Liver (tissue), 9 donors: Measurements from ENCODE around the gene AKT2. TPM values are rescaled to one million over a fixed set of nuclear protein-coding genes. Genes with fewer than 3 reads are reported as not detected.

Experiments
- DNase-seq: peaks from one replicate; pipeline ENCODE4 v3.0.0-alpha.2; 2017; ENCODE audit warnings: low spot score
- H3K27ac ChIP-seq, 2 donors: one replicate each; pipeline ENCODE4 v1.7.0; 2013; ENCODE audit warnings: inconsistent platforms in 2 of 2, low read length in 2 of 2, control low read depth in 1 of 2, low read depth in 1 of 2, mild to moderate bottlenecking in 1 of 2
- H3K27me3 ChIP-seq, 4 donors: one replicate each; pipeline versions ENCODE4 v1.6.1 to v1.7.0; 2013; ENCODE audit warnings: low read length in 3 of 4, inconsistent platforms in 1 of 4, mild to moderate bottlenecking in 1 of 4, moderate library complexity in 1 of 4; ENCODE audit not compliant: control insufficient read depth in 4 of 4, insufficient read depth in 4 of 4
- H3K36me3 ChIP-seq, 4 donors: one replicate each; pipeline versions ENCODE4 v1.6.1 to v1.7.0; 2013; ENCODE audit warnings: low read length in 3 of 4, mild to moderate bottlenecking in 3 of 4, low read depth in 1 of 4, moderate library complexity in 1 of 4; ENCODE audit not compliant: control insufficient read depth in 4 of 4, insufficient read depth in 3 of 4
- H3K4me1 ChIP-seq, 4 donors: one replicate each; pipeline versions ENCODE4 v1.6.1 to v1.7.0; 2013; ENCODE audit warnings: low read length in 3 of 4, mild to moderate bottlenecking in 3 of 4, moderate library complexity in 1 of 4; ENCODE audit not compliant: control insufficient read depth in 4 of 4, insufficient read depth in 4 of 4
- H3K4me3 ChIP-seq, 3 donors: one replicate each; pipeline versions ENCODE4 v1.6.1 to v1.7.0; 2013; ENCODE audit warnings: low read length in 3 of 3, control low read depth in 1 of 3, low read depth in 1 of 3, mild to moderate bottlenecking in 1 of 3
- H3K9ac ChIP-seq, 2 donors: one replicate each; pipeline ENCODE4 v1.7.0; 2013; ENCODE audit warnings: low read length in 2 of 2, mild to moderate bottlenecking in 2 of 2, moderate library complexity in 2 of 2, control low read depth in 1 of 2, low read depth in 1 of 2
- H3K9me3 ChIP-seq, 4 donors: one replicate each; pipeline versions ENCODE4 v1.6.1 to v1.7.0; 2013; ENCODE audit warnings: low read length in 3 of 4; ENCODE audit not compliant: control insufficient read depth in 4 of 4
- EGR1 ChIP-seq, 2 donors: IDR thresholded peaks; 2 replicates each; pipeline ENCODE4 v1.6.1; 2016 to 2018; ENCODE audit warnings: antibody characterized with exemption in 2 of 2, low read depth in 2 of 2
- FOXA1 ChIP-seq: IDR thresholded peaks from 2 replicates; pipeline ENCODE4 v1.6.1; 2016; ENCODE audit warnings: antibody characterized with exemption
- GABPA ChIP-seq, 2 donors: IDR thresholded peaks in 1 of 2; conservative IDR thresholded peaks in 1 of 2; 2 replicates each; pipeline ENCODE4 v1.6.1; 2016; ENCODE audit warnings: antibody characterized with exemption in 2 of 2, mild to moderate bottlenecking in 1 of 2, moderate library complexity in 1 of 2
- HNF4A ChIP-seq, 2 donors: conservative IDR thresholded peaks; 2 replicates each; pipeline ENCODE4 v1.6.1; 2016; ENCODE audit warnings: antibody characterized with exemption in 2 of 2, mild to moderate bottlenecking in 2 of 2
- HNF4G ChIP-seq: IDR thresholded peaks from 2 replicates; pipeline ENCODE4 v1.6.1; 2016; ENCODE audit warnings: antibody characterized with exemption
- JUND ChIP-seq, 2 donors: IDR thresholded peaks; 2 replicates each; pipeline ENCODE4 v1.6.1; 2016; ENCODE audit warnings: antibody characterized with exemption in 2 of 2
- MAX ChIP-seq: IDR thresholded peaks from 2 replicates; pipeline ENCODE4 v1.6.1; 2016; ENCODE audit warnings: antibody characterized with exemption
- NR2F2 ChIP-seq: IDR thresholded peaks from 2 replicates; pipeline ENCODE4 v1.6.1; 2016; ENCODE audit warnings: antibody characterized with exemption
- RAD21 ChIP-seq, 2 donors: IDR thresholded peaks; 2 replicates each; pipeline ENCODE4 v1.6.1; 2016; ENCODE audit warnings: antibody characterized with exemption in 2 of 2, mild to moderate bottlenecking in 2 of 2
- REST ChIP-seq: IDR thresholded peaks from 2 replicates; pipeline ENCODE4 v1.6.1; 2016; ENCODE audit warnings: antibody characterized with exemption, mild to moderate bottlenecking
- RXRA ChIP-seq, 2 donors: IDR thresholded peaks; 2 replicates each; pipeline ENCODE4 v1.6.1; 2017 to 2018; ENCODE audit warnings: antibody characterized with exemption in 2 of 2, mild to moderate bottlenecking in 1 of 2
- SP1 ChIP-seq: IDR thresholded peaks from 2 replicates; pipeline ENCODE4 v1.6.1; 2018; ENCODE audit warnings: antibody characterized with exemption, mild to moderate bottlenecking
- YY1 ChIP-seq: IDR thresholded peaks from 2 replicates; pipeline ENCODE4 v1.6.1; 2016; ENCODE audit warnings: antibody characterized with exemption, mild to moderate bottlenecking
- ZBTB33 ChIP-seq: IDR thresholded peaks from 2 replicates; pipeline ENCODE4 v1.6.1; 2016; ENCODE audit warnings: antibody characterized with exemption
- WGBS: extraction: QIAGEN DNeasy Blood & Tissue Kit; methylation state at CpG from one replicate; pipeline ENCODE4 v1.1.7; 2013; 5-methylcytosine and 5-hydroxymethylcytosine counted together
- polyA plus RNA-seq, 2 donors: library from polyadenylated mRNA; stranded (reverse) in 1 of 2; unstranded in 1 of 2; fragments of 200-250 nt in 1 of 2; fragments of >200 nt in 1 of 2; fragmentation: Nextera tagmentation in 1 of 2; extraction: Ambion mirVana in 1 of 2; gene quantifications; one replicate each; pipeline versions ENCODE4 v1.2.1 to v1.2.3, GENCODE V29; 2013 to 2015
- total RNA-seq, 2 donors: library from RNA; depleted of rRNA; stranded (reverse); fragments of >200 nt; gene quantifications; one replicate each; pipeline ENCODE4 v1.2.3, GENCODE V29; 2014
- TF ChIP-seq, protein P1 (sequence below): fragments of 150-350 bp; IDR thresholded peaks from 2 replicates; pipeline ENCODE4 v1.5.1; 2017; ENCODE audit warnings: improper control_type of control experiment, low read depth, low read length; ENCODE audit not compliant: missing input control
- donor health status: healthy.
- donor health status: healthy.
- donor health status: healthy.
- donor health status: healthy.
- donor health status: healthy.

Gene AKT2
- total and polyA plus RNA-seq, 4 donors, result 23.2 to 110 (median 60.4) TPM

GRCh38 chr19:40283414-40284250 lies 1.5 kb downstream of the AKT2 start (continued):
- TF ChIP-seq HNF4G (peak; percentile 99), SP1 (peak; percentile 95), RXRA (IDR thresholded peaks at IDR 0.05) (peak; percentile 100), FOXA1 (peak; percentile 58)

DNA sequence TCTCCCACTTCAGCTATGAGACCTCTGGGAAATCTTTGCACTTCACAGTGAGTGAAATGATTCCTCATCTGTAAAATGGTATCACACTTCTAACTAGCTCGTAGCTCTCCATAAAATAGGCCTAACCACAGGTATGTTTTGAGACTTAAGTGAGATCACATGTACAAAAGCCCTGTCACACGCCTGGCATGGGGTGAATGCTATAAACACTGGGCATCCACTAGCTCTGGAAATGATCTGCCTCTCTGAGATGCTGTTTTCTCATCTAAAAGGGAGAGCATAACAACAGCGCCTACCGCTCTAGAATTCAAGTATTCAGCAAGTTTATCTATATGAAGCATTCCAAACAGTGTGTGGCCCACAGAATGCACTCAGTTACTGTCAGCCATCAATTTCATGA lies 2.2 kb downstream of the AKT2 start:
- WGBS, result 72% methylated on average over 4 of the region's 4 CpGs
- H3K27me3 ChIP-seq, result no peaks in the 10 kb centered on the region
- DNase-seq, result no peak
- H3K4me3 ChIP-seq, result peak overlapping the region in 2 of 3 donors; percentile 22 to 54
- peaks cover 32 to 68% (median 59%) of the 10 kb centered on the region in 4 donors for H3K4me1 ChIP-seq
- peak overlapping the region; percentile 92 to 93 for H3K27ac ChIP-seq
- H3K9ac ChIP-seq, result peak overlapping the region; percentile 63 to 73
- no peaks in the 10 kb centered on the region for H3K36me3 ChIP-seq
- TF ChIP-seq HNF4G (no peak), ZBTB33 (no peak), MAX (no peak), RXRA (IDR thresholded peaks at IDR 0.05) (no peak), YY1 (no peak)
- TF ChIP-seq, protein P1, sequence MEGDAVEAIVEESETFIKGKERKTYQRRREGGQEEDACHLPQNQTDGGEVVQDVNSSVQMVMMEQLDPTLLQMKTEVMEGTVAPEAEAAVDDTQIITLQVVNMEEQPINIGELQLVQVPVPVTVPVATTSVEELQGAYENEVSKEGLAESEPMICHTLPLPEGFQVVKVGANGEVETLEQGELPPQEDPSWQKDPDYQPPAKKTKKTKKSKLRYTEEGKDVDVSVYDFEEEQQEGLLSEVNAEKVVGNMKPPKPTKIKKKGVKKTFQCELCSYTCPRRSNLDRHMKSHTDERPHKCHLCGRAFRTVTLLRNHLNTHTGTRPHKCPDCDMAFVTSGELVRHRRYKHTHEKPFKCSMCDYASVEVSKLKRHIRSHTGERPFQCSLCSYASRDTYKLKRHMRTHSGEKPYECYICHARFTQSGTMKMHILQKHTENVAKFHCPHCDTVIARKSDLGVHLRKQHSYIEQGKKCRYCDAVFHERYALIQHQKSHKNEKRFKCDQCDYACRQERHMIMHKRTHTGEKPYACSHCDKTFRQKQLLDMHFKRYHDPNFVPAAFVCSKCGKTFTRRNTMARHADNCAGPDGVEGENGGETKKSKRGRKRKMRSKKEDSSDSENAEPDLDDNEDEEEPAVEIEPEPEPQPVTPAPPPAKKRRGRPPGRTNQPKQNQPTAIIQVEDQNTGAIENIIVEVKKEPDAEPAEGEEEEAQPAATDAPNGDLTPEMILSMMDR, result no peak
- no peaks in the 10 kb centered on the region for H3K9me3 ChIP-seq

- 92% methylated on average over 6 of the region's 6 CpGs for WGBS
- Histone ChIP-seq H3K27ac (peak overlapping the region; percentile 92 to 93), H3K4me3 (no peak overlapping the region), H3K27me3 (no peaks in the 10 kb centered on the region), H3K4me1 (peaks cover 37 to 76% (median 67%) of the 10 kb centered on the region in 4 donors), H3K36me3 (no peaks in the 10 kb centered on the region), H3K9ac (no peak overlapping the region), H3K9me3 (no peaks in the 10 kb centered on the region)
- no peak for DNase-seq
- TF ChIP-seq ZBTB33 (no peak), REST (no peak), EGR1 (IDR thresholded peaks at IDR 0.05; ENCODE audit: low read depth in 2 of 2) (no peak), FOXA1 (no peak), HNF4G (no peak), NR2F2 (no peak), YY1 (no peak), RXRA (IDR thresholded peaks at IDR 0.05) (no peak), JUND (IDR thresholded peaks at IDR 0.05) (no peak), RAD21 (IDR thresholded peaks at IDR 0.05) (no peak), GABPA (IDR thresholded peaks at IDR 0.05 in 1 of 2, conservative IDR thresholded peaks at IDR 0.05 in 1 of 2) (no peak), HNF4A (conservative IDR thresholded peaks at IDR 0.05) (no peak), SP1 (no peak), MAX (no peak)
- TF ChIP-seq, protein P1, result no peak
Measured at GRCh38 chr19:40282209-40282580, 3.0 kb downstream of the AKT2 start.
